RWPE2 (cell line): ENCODE measurements around the gene NCL.

Experiments
- ATAC-seq: fragments of 200-7000 bp; cut with Tn5 transposase; 3 replicates; pipeline ENCODE4 v1.9.1; 2021; ENCODE audit warnings: low read depth
- DNase-seq: peaks from one replicate; pipeline ENCODE4 v3.0.0-alpha.2; 2020; ENCODE audit warnings: low spot score
- H3K27ac ChIP-seq: fragments of 450-650 bp; 2 replicates; pipeline ENCODE4 v1.5.1; 2017; ENCODE audit warnings: mild to moderate bottlenecking; ENCODE audit not compliant: poor library complexity, severe bottlenecking
- H3K27me3 ChIP-seq: fragments of 250-450 bp; sonication (Bioruptor Pico); 2 replicates; pipeline ENCODE4 v1.5.1; 2021; ENCODE audit warnings: mild to moderate bottlenecking, moderate library complexity; ENCODE audit not compliant: insufficient read depth, poor library complexity, severe bottlenecking
- H3K36me3 ChIP-seq: fragments of 250-450 bp; sonication (Bioruptor Pico); 2 replicates; pipeline ENCODE4 v1.5.1; 2020; ENCODE audit warnings: low read depth, mild to moderate bottlenecking, moderate library complexity
- H3K4me1 ChIP-seq: fragments of 250-450 bp; sonication (Bioruptor Pico); 2 replicates; pipeline ENCODE4 v1.5.1; 2021; ENCODE audit warnings: mild to moderate bottlenecking, moderate library complexity; ENCODE audit not compliant: insufficient read depth, poor library complexity, severe bottlenecking
- H3K4me3 ChIP-seq: fragments of 250-450 bp; sonication (Bioruptor Pico); 2 replicates; pipeline ENCODE4 v1.5.1; 2021; ENCODE audit warnings: mild to moderate bottlenecking, moderate library complexity; ENCODE audit not compliant: severe bottlenecking
- H3K9me3 ChIP-seq: fragments of 250-450 bp; sonication (Bioruptor Pico); 2 replicates; pipeline ENCODE4 v1.5.1; 2021; ENCODE audit warnings: mild to moderate bottlenecking, moderate library complexity; ENCODE audit not compliant: severe bottlenecking
- CTCF ChIP-seq: fragments of 450-650 bp; IDR thresholded peaks from one replicate; pipeline ENCODE4 v1.5.1; 2017; ENCODE audit warnings: mild to moderate bottlenecking, moderate library complexity; ENCODE audit not compliant: poor library complexity, severe bottlenecking

NCL gene

GRCh38 chr2:231452799-231453508 is 11.3 kb downstream of the NCL start:
- Histone ChIP-seq H3K4me1 (no peaks in the 10 kb centered on the region), H3K27me3 (no peaks in the 10 kb centered on the region), H3K9me3 (no peaks in the 10 kb centered on the region), H3K36me3 (peaks cover 56% of the 10 kb centered on the region), H3K4me3 (no peak overlapping the region), H3K27ac (no peak overlapping the region)
- ATAC-seq (peak; percentile 20), DNase-seq (no peak)
- TF ChIP-seq CTCF = no peak

GRCh38 chr2:231450548-231450989 is 13.7 kb downstream of the NCL start:
- DNase-seq (no peak), ATAC-seq (no peak)
- Histone ChIP-seq H3K4me1 (no peaks in the 10 kb centered on the region), H3K36me3 (peaks cover 32% of the 10 kb centered on the region), H3K27ac (no peak overlapping the region), H3K9me3 (no peaks in the 10 kb centered on the region), H3K4me3 (no peak overlapping the region), H3K27me3 (no peaks in the 10 kb centered on the region)
- no peak for TF ChIP-seq CTCF

- Histone ChIP-seq H3K9me3 (no peaks in the 10 kb centered on the region), H3K27ac (no peak overlapping the region), H3K4me3 (no peak overlapping the region), H3K27me3 (no peaks in the 10 kb centered on the region), H3K36me3 (peaks cover 22% of the 10 kb centered on the region), H3K4me1 (no peaks in the 10 kb centered on the region)
- DNase-seq = no peak
- ATAC-seq = no peak
- no peak for TF ChIP-seq CTCF
These were observed 14.7 kb downstream of the NCL start for GRCh38 chr2:231449503-231450054.

- Histone ChIP-seq H3K4me3 (no peak overlapping the region), H3K36me3 (no peaks in the 10 kb centered on the region), H3K9me3 (no peaks in the 10 kb centered on the region), H3K27me3 (no peaks in the 10 kb centered on the region), H3K4me1 (no peaks in the 10 kb centered on the region), H3K27ac (no peak overlapping the region)
- no peak for TF ChIP-seq CTCF
- ATAC-seq = no peak
- DNase-seq = no peak
These were observed 27.3 kb downstream of the NCL start for GRCh38 chr2:231436957-231437356.

GRCh38 chr2:231433990-231434389 is 30.3 kb downstream of the NCL start:
- Histone ChIP-seq H3K4me3 (no peak overlapping the region), H3K36me3 (no peaks in the 10 kb centered on the region), H3K4me1 (no peaks in the 10 kb centered on the region), H3K27me3 (no peaks in the 10 kb centered on the region), H3K27ac (no peak overlapping the region), H3K9me3 (no peaks in the 10 kb centered on the region)
- no peak for ATAC-seq
- DNase-seq = no peak
- no peak for TF ChIP-seq CTCF
